SK-N-SH treated with all-trans-retinoic acid at 6 μM for 48 hours (cell line): ENCODE measurements around the gene ASTN2.

ENCODE experiments used
- TSHZ2 ChIP-seq: fragments of 250-450 bp; sonication (Bioruptor Pico); IDR thresholded peaks from 2 replicates; pipeline ENCODE4 v1.5.0; 2020; ENCODE audit warnings: mild to moderate bottlenecking, moderate library complexity
- ZFP30 ChIP-seq: fragments of 450-650 bp; formaldehyde crosslinking; IDR thresholded peaks from 2 replicates; pipeline ENCODE4 v1.5.0; 2022; ENCODE audit warnings: mild to moderate bottlenecking, moderate library complexity
- TF ChIP-seq, protein P1 (sequence below): fragments of 250-450 bp; sonication (Bioruptor Pico); IDR thresholded peaks from 2 replicates; pipeline ENCODE4 v1.8.0; 2020; ENCODE audit warnings: mild to moderate bottlenecking, moderate library complexity, borderline replicate concordance

- TF ChIP-seq, protein P1, sequence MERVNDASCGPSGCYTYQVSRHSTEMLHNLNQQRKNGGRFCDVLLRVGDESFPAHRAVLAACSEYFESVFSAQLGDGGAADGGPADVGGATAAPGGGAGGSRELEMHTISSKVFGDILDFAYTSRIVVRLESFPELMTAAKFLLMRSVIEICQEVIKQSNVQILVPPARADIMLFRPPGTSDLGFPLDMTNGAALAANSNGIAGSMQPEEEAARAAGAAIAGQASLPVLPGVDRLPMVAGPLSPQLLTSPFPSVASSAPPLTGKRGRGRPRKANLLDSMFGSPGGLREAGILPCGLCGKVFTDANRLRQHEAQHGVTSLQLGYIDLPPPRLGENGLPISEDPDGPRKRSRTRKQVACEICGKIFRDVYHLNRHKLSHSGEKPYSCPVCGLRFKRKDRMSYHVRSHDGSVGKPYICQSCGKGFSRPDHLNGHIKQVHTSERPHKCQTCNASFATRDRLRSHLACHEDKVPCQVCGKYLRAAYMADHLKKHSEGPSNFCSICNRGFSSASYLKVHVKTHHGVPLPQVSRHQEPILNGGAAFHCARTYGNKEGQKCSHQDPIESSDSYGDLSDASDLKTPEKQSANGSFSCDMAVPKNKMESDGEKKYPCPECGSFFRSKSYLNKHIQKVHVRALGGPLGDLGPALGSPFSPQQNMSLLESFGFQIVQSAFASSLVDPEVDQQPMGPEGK (CRISPR knock-in tag), result no peak
- TF ChIP-seq TSHZ2 (CRISPR knock-in tag) (no peak), ZFP30 (CRISPR knock-in tag) (no peak)
These were observed 514.3 kb downstream of the ASTN2 start for GRCh38 chr9:116900543-116900942.
